CD4-positive, alpha-beta T cell (primary cell): ENCODE measurements around the gene SIM2. TPM values are rescaled to one million over a fixed set of nuclear protein-coding genes. Genes with fewer than 3 reads are reported as not detected.
"Not testable (repeated sequence)": the region's sequence is repeated elsewhere in the genome, so short reads cannot be mapped to it uniquely, and the experiment has no call there.

Source experiments
- ATAC-seq: fragments of 200-7000 bp; cut with Tn5 transposase; one replicate; pipeline ENCODE4 v1.10.0; 2022; ENCODE audit warnings: mild to moderate bottlenecking; ENCODE audit not compliant: poor library complexity
- CTCF ChIA-PET: fragments of 350-600 bp; sonication (Branson Sonifier 250); formaldehyde crosslinking; loops from one replicate; lab custom pipeline; 2021; ENCODE audit warnings: antibody characterized with exemption, inconsistent platforms; lab: Charles Lee
- POLR2A ChIA-PET: fragments of 350-600 bp; sonication (Branson Sonifier 250); formaldehyde crosslinking; loops from one replicate; lab custom pipeline; 2021; ENCODE audit warnings: antibody characterized with exemption, inconsistent platforms; lab: Charles Lee
- DNase-seq, 14 experiments: peaks; one replicate each; pipeline ENCODE4 v3.0.0-alpha.2; 2013 to 2020; ENCODE audit warnings: mixed read lengths in 2 of 14
- H3K27ac ChIP-seq, 2 donors: one replicate each; pipeline versions ENCODE4 v1.5.1 to v1.7.0; 2013; ENCODE audit warnings: low read length in 2 of 2, low read depth in 1 of 2, mild to moderate bottlenecking in 1 of 2
- H3K27me3 ChIP-seq, 2 experiments: 1 replicate in 1 of 2; 2 replicates in 1 of 2; pipeline versions ENCODE4 v1.6.1 to v1.7.0; 2013; ENCODE audit warnings: low read length in 2 of 2, control low read depth in 1 of 2, mild to moderate bottlenecking in 1 of 2, moderate library complexity in 1 of 2; ENCODE audit not compliant: insufficient read depth in 2 of 2, control insufficient read depth in 1 of 2
- H3K36me3 ChIP-seq: one replicate; pipeline ENCODE4 v1.6.1; 2013; ENCODE audit warnings: low read length, control low read depth; ENCODE audit not compliant: insufficient read depth
- H3K4me1 ChIP-seq: one replicate; pipeline ENCODE4 v1.6.1; 2013; ENCODE audit warnings: low read length, control low read depth; ENCODE audit not compliant: insufficient read depth
- H3K4me3 ChIP-seq: one replicate; pipeline ENCODE4 v1.5.1; 2013; ENCODE audit warnings: mild to moderate bottlenecking, low read length, moderate library complexity
- H3K9me3 ChIP-seq, 2 experiments: 1 replicate in 1 of 2; 2 replicates in 1 of 2; pipeline versions ENCODE4 v1.6.1 to v1.7.0; 2013; ENCODE audit warnings: low read length in 2 of 2, mild to moderate bottlenecking in 2 of 2, control low read depth in 1 of 2, moderate library complexity in 1 of 2; ENCODE audit not compliant: control insufficient read depth in 1 of 2, insufficient read depth in 1 of 2
- H3K27ac Mint-ChIP-seq: one replicate; pipeline ENCODE4 v1.8.0; 2020; ENCODE audit warnings: mixed read lengths
- H3K27me3 Mint-ChIP-seq: one replicate; pipeline ENCODE4 v1.8.0; 2021; ENCODE audit warnings: mixed read lengths
- H3K36me3 Mint-ChIP-seq: one replicate; pipeline ENCODE4 v1.8.0; 2021; ENCODE audit warnings: low read depth, mixed read lengths
- H3K4me1 Mint-ChIP-seq: one replicate; pipeline ENCODE4 v1.8.0; 2021; ENCODE audit warnings: low read depth, mixed read lengths
- H3K4me3 Mint-ChIP-seq: one replicate; pipeline ENCODE4 v1.8.0; 2020; ENCODE audit warnings: mild to moderate bottlenecking, mixed read lengths
- H3K9me3 Mint-ChIP-seq: one replicate; pipeline ENCODE4 v1.8.0; 2020; ENCODE audit warnings: mixed read lengths
- intact Hi-C, 2 experiments: fragments of 100-400 bp; cut with DNase I in 1 of 2; cut with micrococcal nuclease in 1 of 2; formaldehyde crosslinking; loops; one replicate each; pipeline versions ENCODE4 v1.15.1 to v1.9.0; 2023 to 2025; cut with DNase I, micrococcal nuclease
- total RNA-seq, 174 experiments: library from RNA in 2 of 174; stranded (reverse) in 2 of 174; gene quantifications; one replicate each; pipeline ENCODE4 v1.2.3 and lab custom pipeline; 2021 to 2026
- TF ChIP-seq, protein P1 (sequence below): fragments of 200-600 bp; IDR thresholded peaks from one replicate; pipeline ENCODE4 v1.8.0; 2022; ENCODE audit warnings: antibody characterized with exemption, mild to moderate bottlenecking

Gene SIM2
- total RNA-seq, 2 experiments from 2014 or later: not detected

DNA sequence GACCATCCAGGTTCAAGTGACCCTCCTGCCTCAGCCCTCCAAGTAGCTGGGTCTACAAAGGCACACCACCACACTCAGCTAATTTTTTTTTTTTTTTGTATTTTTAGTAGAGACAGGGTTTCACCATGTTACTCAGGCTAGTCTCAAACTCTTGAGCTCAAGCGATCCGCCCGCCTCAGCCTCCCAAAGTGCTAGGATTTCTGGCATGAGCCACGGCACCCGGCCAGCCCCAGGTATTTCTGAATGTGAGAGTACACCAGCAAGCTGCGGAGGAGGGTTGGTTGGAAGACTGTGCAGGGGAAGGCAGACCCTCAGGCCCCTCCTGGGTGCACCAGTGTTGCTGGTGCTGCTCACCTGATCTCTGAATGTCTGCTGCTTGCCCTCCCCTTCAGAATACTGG lies 33.1 kb upstream of the SIM2 start:
- Mint-ChIP-seq H3K27me3 (peaks cover 55% of the 10 kb centered on the region), H3K4me3 (no peak overlapping the region), H3K27ac (no peak overlapping the region), H3K4me1 (no peaks in the 10 kb centered on the region), H3K9me3 (no peaks in the 10 kb centered on the region), H3K36me3 (no peaks in the 10 kb centered on the region)
- Histone ChIP-seq H3K4me3 (no peak overlapping the region), H3K36me3 (no peaks in the 10 kb centered on the region), H3K4me1 (no peaks in the 10 kb centered on the region), H3K27ac (no peak overlapping the region), H3K9me3 (no peaks in the 10 kb centered on the region), H3K27me3 (peaks cover 0 to 7% of the 10 kb centered on the region in 2 experiments)
- ChIA-PET POLR2A (no interaction called here), CTCF (no interaction called here)
- ATAC-seq: no peak
- DNase-seq: no peak
- intact Hi-C loops: no loop called here
- TF ChIP-seq, protein P1, sequence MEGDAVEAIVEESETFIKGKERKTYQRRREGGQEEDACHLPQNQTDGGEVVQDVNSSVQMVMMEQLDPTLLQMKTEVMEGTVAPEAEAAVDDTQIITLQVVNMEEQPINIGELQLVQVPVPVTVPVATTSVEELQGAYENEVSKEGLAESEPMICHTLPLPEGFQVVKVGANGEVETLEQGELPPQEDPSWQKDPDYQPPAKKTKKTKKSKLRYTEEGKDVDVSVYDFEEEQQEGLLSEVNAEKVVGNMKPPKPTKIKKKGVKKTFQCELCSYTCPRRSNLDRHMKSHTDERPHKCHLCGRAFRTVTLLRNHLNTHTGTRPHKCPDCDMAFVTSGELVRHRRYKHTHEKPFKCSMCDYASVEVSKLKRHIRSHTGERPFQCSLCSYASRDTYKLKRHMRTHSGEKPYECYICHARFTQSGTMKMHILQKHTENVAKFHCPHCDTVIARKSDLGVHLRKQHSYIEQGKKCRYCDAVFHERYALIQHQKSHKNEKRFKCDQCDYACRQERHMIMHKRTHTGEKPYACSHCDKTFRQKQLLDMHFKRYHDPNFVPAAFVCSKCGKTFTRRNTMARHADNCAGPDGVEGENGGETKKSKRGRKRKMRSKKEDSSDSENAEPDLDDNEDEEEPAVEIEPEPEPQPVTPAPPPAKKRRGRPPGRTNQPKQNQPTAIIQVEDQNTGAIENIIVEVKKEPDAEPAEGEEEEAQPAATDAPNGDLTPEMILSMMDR: no peak

DNA sequence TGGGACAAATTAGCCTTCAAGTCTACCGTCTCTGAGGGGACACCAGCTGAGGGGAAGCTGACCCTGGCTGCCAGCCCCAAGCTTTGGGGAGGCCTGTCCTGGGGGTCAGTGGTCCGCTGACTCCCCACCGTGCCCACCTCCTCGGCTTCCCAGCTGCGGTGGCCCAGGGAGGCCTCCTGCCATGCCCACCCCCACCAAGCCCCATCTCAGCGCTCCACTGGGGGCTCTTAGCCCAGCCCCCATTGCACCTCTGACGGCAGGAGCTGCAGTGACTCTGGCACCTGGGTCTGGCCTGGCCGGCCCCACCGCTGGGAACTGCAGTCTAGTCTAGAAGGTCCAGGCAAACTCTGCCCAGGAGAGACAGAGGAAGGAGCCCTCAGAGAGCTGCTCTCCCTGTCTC lies 30.2 kb upstream of the SIM2 start:
- no peak overlapping the region for H3K4me3 ChIP-seq
- H3K36me3 ChIP-seq: no peaks in the 10 kb centered on the region
- TF ChIP-seq, protein P1: no peak
- no peaks in the 10 kb centered on the region for H3K36me3 Mint-ChIP-seq
- no peak overlapping the region for H3K4me3 Mint-ChIP-seq
- no peak for ATAC-seq
- ChIA-PET CTCF (no interaction called here), POLR2A (no interaction called here)
- H3K27ac Mint-ChIP-seq: no peak overlapping the region
- no peaks in the 10 kb centered on the region for H3K4me1 ChIP-seq
- H3K27ac ChIP-seq: no peak overlapping the region
- H3K27me3 Mint-ChIP-seq: peaks cover 46% of the 10 kb centered on the region
- H3K9me3 Mint-ChIP-seq: no peaks in the 10 kb centered on the region
- no peaks in the 10 kb centered on the region for H3K9me3 ChIP-seq
- intact Hi-C loops: no loop called here
- peaks cover 0 to 7% of the 10 kb centered on the region in 2 experiments for H3K27me3 ChIP-seq
- H3K4me1 Mint-ChIP-seq: no peaks in the 10 kb centered on the region
- DNase-seq: no peak

DNA sequence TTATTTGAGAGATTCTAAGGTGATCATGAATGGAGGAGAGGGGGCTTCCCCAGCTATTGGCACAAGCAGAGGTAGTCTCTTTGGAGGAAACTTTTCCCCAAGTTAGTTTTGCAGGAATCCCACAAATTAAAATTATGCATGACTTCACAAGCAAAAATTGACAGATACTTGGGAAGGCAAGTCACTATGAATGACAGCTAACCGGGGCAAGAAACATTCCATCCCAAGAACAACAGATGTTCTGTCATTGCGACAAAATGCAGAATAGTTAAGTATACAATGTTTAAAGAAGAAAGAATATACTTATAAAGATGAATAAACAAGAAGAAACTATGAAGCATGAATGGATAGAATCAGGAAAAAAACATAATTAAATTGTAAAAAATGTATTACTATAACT lies 27.1 kb upstream of the SIM2 start:
- H3K9me3 ChIP-seq: peaks cover 0 to 6% of the 10 kb centered on the region in 2 experiments
- Mint-ChIP-seq H3K36me3 (no peaks in the 10 kb centered on the region), H3K27me3 (peaks cover 58% of the 10 kb centered on the region), H3K4me1 (no peaks in the 10 kb centered on the region), H3K9me3 (no peaks in the 10 kb centered on the region), H3K4me3 (no peak overlapping the region), H3K27ac (no peak overlapping the region)
- DNase-seq (no peak), ATAC-seq (no peak)
- intact Hi-C loops: no loop called here
- ChIA-PET CTCF (no interaction called here), POLR2A (interaction anchor here (0.7 kb wide), 1 partner anchor 79 kb away, joined by 3 read pairs; no protein-coding TSS in a partner anchor)
- peaks cover 0 to 7% of the 10 kb centered on the region in 2 experiments for H3K27me3 ChIP-seq
- H3K4me1 ChIP-seq: no peaks in the 10 kb centered on the region
- TF ChIP-seq, protein P1: no peak
- H3K4me3 ChIP-seq: no peak overlapping the region
- H3K36me3 ChIP-seq: no peaks in the 10 kb centered on the region
- no peak overlapping the region for H3K27ac ChIP-seq

DNA sequence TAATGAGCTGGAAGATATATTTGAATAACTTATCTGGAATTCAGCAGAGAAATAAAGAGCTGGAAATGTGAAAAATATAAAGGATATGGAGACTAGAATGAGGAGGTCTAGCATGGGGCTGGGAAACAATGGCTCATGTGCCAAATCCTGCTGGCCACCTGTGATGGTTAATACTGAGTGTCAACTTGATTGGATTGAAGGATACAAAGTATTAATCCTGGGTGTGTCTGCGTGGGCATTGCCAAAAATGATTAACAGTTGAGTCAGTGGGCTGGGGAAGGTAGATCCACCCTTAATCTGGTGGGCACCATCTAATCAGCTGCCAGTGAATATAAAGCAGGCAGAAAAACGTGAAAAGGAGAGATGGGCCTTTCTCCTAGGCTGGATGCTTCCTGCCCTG lies 26.6 kb upstream of the SIM2 start:
- POLR2A ChIA-PET, H3K36me3 Mint-ChIP-seq, H3K4me3 ChIP-seq, DNase-seq, H3K27ac ChIP-seq, intact Hi-C loops, H3K9me3 ChIP-seq, CTCF ChIA-PET, H3K4me1 Mint-ChIP-seq, H3K27me3 ChIP-seq, H3K27ac Mint-ChIP-seq, H3K4me1 ChIP-seq, H3K4me3 Mint-ChIP-seq, H3K9me3 Mint-ChIP-seq, ATAC-seq, H3K36me3 ChIP-seq: not testable (repeated sequence)
- peaks cover 58% of the 10 kb centered on the region for H3K27me3 Mint-ChIP-seq
